Stromal cell of bone marrow (primary cell): ENCODE measurements around the gene SLC15A1.

Source experiments
- DNase-seq: peaks from one replicate; pipeline ENCODE4 v3.0.0-alpha.2; 2012; ENCODE audit warnings: low read depth

Gene SLC15A1

GRCh38 chr13:98752467-98753290 is at the start of gene SLC15A1:
TSS of gene SLC15A1 (minus strand) at chr13:98752672. CDS start at chr13:98752598, 74 bp downstream.
- no peak for DNase-seq

- no peak for DNase-seq
Observed at GRCh38 chr13:98801626-98802418, 49.4 kb upstream of the SLC15A1 start.

- DNase-seq: no peak
Observed at GRCh38 chr13:98800078-98800477, 47.6 kb upstream of the SLC15A1 start.

GRCh38 chr13:98798849-98799645 is 46.6 kb upstream of the SLC15A1 start:
- peak; percentile 74 for DNase-seq

GRCh38 chr13:98797456-98797855 is 45.0 kb upstream of the SLC15A1 start:
- no peak for DNase-seq

- DNase-seq: no peak
Observed at GRCh38 chr13:98796798-98797197, 44.3 kb upstream of the SLC15A1 start.

GRCh38 chr13:98796191-98796590 is 43.7 kb upstream of the SLC15A1 start:
- no peak for DNase-seq

- no peak for DNase-seq
Observed at GRCh38 chr13:98795220-98795619, 42.7 kb upstream of the SLC15A1 start.

- DNase-seq: no peak
Observed at GRCh38 chr13:98794498-98794897, 42.0 kb upstream of the SLC15A1 start.

GRCh38 chr13:98792785-98793495 is 40.5 kb upstream of the SLC15A1 start:
- no peak for DNase-seq

GRCh38 chr13:98792321-98792720 is 39.8 kb upstream of the SLC15A1 start:
- DNase-seq: no peak

- DNase-seq: no peak
Observed at GRCh38 chr13:98791611-98792010, 39.1 kb upstream of the SLC15A1 start.

GRCh38 chr13:98787996-98788395 is 35.5 kb upstream of the SLC15A1 start:
- DNase-seq: no peak

GRCh38 chr13:98787173-98787572 is 34.7 kb upstream of the SLC15A1 start:
- no peak for DNase-seq

GRCh38 chr13:98786023-98786422 is 33.6 kb upstream of the SLC15A1 start:
- DNase-seq: no peak

- no peak for DNase-seq
Observed at GRCh38 chr13:98785405-98785804, 32.9 kb upstream of the SLC15A1 start.

- DNase-seq: no peak
Observed at GRCh38 chr13:98784666-98785065, 32.2 kb upstream of the SLC15A1 start.

GRCh38 chr13:98783856-98784478 is 31.5 kb upstream of the SLC15A1 start:
- no peak for DNase-seq

- DNase-seq: no peak
Observed at GRCh38 chr13:98782654-98783053, 30.2 kb upstream of the SLC15A1 start.

- DNase-seq: no peak
Observed at GRCh38 chr13:98781905-98782304, 29.4 kb upstream of the SLC15A1 start.

- no peak for DNase-seq
Observed at GRCh38 chr13:98781470-98781869, 29.0 kb upstream of the SLC15A1 start.
